MCF 10A (cell line): ENCODE data around the gene SLAMF9. TPM values are rescaled to one million over a fixed set of nuclear protein-coding genes. Genes with fewer than 3 reads are reported as not detected.

Experiments
- BruUV-seq: library from RNA; stranded (reverse); fragments of 400-500 nt; replicated peaks from 2 replicates; lab custom pipeline; 2021; lab: Mats Ljungman, UMichigan
- CTCF ChIA-PET: fragments of 300-600 bp; sonication (Branson Sonifier 250); formaldehyde crosslinking; extraction: SDS; loops from one replicate; lab custom pipeline; 2021; ENCODE audit warnings: antibody characterized with exemption, inconsistent platforms; lab: Yijun Ruan, JAX
- POLR2A ChIA-PET: fragments of 300-600, 350-650 bp; sonication (Branson Sonifier 250); formaldehyde crosslinking; extraction: SDS; loops from one replicate; lab custom pipeline; 2020; ENCODE audit warnings: antibody characterized with exemption, inconsistent platforms; lab: Yijun Ruan, JAX
- DNase-seq: peaks from one replicate; pipeline ENCODE4 v3.0.0-alpha.2; 2018; ENCODE audit not compliant: unreplicated experiment
- H3K27ac Mint-ChIP-seq: one replicate; pipeline ENCODE4 v1.8.0; 2022; ENCODE audit warnings: mild to moderate bottlenecking, low read depth, mixed read lengths; ENCODE audit not compliant: unreplicated experiment
- H3K27me3 Mint-ChIP-seq: one replicate; pipeline ENCODE4 v1.8.0; 2022; ENCODE audit warnings: mixed read lengths; ENCODE audit not compliant: insufficient read depth, unreplicated experiment
- H3K36me3 Mint-ChIP-seq: one replicate; pipeline ENCODE4 v1.8.0; 2022; ENCODE audit warnings: mild to moderate bottlenecking, moderate library complexity, mixed read lengths; ENCODE audit not compliant: insufficient read depth, unreplicated experiment
- H3K4me1 Mint-ChIP-seq: one replicate; pipeline ENCODE4 v1.8.0; 2022; ENCODE audit warnings: mixed read lengths; ENCODE audit not compliant: insufficient read depth, unreplicated experiment
- H3K4me3 Mint-ChIP-seq: one replicate; pipeline ENCODE4 v1.8.0; 2022; ENCODE audit warnings: mild to moderate bottlenecking, moderate library complexity, mixed read lengths; ENCODE audit not compliant: unreplicated experiment
- H3K9me3 Mint-ChIP-seq: one replicate; pipeline ENCODE4 v1.8.0; 2022; ENCODE audit warnings: mixed read lengths; ENCODE audit not compliant: unreplicated experiment
- CTCF ChIP-seq: fragments of 200-600 bp; IDR thresholded peaks from one replicate; pipeline ENCODE4 v1.8.0; 2022; ENCODE audit warnings: antibody characterized with exemption, mild to moderate bottlenecking; ENCODE audit not compliant: unreplicated experiment
- intact Hi-C: fragments of 100-400 bp; cut with micrococcal nuclease; formaldehyde crosslinking; loops from 2 replicates; pipeline ENCODE4 v1.14.1; 2022
- total RNA-seq: library from RNA; stranded (reverse); gene quantifications from 2 replicates; pipeline ENCODE4 v1.2.3, GENCODE V29; 2022

SLAMF9 gene
- total RNA-seq, 1 experiment from 2014 or later = not detected

DNA sequence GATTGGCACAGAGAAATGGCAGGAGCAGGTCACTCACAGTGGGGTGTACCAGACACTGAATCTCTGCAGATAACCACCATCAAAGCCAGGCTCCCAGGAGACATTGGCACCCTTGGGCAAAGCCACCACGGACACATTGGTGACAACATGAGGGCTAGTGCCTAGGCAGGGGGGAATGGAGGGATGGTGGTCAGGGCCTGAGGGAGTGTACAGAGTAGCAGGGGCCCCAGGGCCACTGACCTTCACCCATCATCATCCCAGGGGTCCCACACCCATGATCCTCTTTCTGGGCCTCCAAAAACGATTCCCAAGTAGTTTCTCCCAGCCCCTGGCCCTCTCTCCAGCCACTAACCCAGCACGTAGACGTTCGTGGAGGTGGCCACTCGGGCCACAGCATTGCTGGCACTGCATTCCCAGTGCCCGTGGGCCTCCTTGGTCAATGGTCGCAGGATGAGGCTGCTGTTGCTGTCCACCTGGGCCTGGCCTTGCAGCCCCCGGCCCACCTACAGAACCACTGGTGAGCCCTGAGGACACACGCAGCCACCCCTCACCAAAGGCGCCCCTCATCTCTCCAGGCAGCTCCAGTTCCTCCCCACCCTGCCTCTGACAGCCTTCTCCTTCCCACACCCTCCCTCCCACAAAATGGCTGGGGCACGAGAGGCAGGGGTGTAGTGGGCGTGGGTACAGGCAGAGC, 22.8 kb downstream of the SLAMF9 start:
- Mint-ChIP-seq H3K36me3 (no peaks in the 10 kb centered on the region), H3K27me3 (no peaks in the 10 kb centered on the region), H3K4me3 (no peak overlapping the region), H3K4me1 (peaks cover 13% of the 10 kb centered on the region), H3K9me3 (no peaks in the 10 kb centered on the region), H3K27ac (no peak overlapping the region)
- no TSS peak for BruUV-seq
- ChIA-PET CTCF (interaction anchor here (0.6 to 52.4 kb wide), 9 partner anchors 15 to 155 kb away, joined by 3 to 1675 read pairs (median 5); partner anchors contain the start of genes IGSF9 and PIGM), POLR2A (interaction anchor here (1.0 kb wide), 1 partner anchor 90 kb away, joined by 3 read pairs; no protein-coding TSS in a partner anchor)
- TF ChIP-seq CTCF = no peak
- no peak for DNase-seq
- intact Hi-C loops = loop anchor here (10.0 kb wide), 2 partner anchors 144 to 444 kb away; partner anchors contain the start of gene KCNJ10

GRCh38 chr1:159930634-159931033, 23.4 kb downstream of the SLAMF9 start:
- no TSS peak for BruUV-seq
- DNase-seq = no peak
- Mint-ChIP-seq H3K27ac (no peak overlapping the region), H3K9me3 (no peaks in the 10 kb centered on the region), H3K4me3 (no peak overlapping the region), H3K4me1 (peaks cover 15% of the 10 kb centered on the region), H3K27me3 (no peaks in the 10 kb centered on the region), H3K36me3 (peaks cover under 1% of the 10 kb centered on the region)
- no peak for TF ChIP-seq CTCF
- ChIA-PET POLR2A (interaction anchor here (1.0 kb wide), 2 partner anchors 89 to 150 kb away, joined by 3 read pairs; partner anchors contain the start of gene DUSP23), CTCF (interaction anchor here (0.7 to 52.4 kb wide), 9 partner anchors 9 to 148 kb away, joined by 3 to 1675 read pairs (median 5); partner anchors contain the start of gene PIGM)
- intact Hi-C loops = loop anchor here (10.0 kb wide), 2 partner anchors 144 to 444 kb away; partner anchors contain the start of gene KCNJ10

- H3K27ac Mint-ChIP-seq = no peak overlapping the region
- H3K4me3 Mint-ChIP-seq = no peak overlapping the region
- no TSS peak for BruUV-seq
- peaks cover 15% of the 10 kb centered on the region for H3K4me1 Mint-ChIP-seq
- ChIA-PET CTCF (interaction anchor here (0.6 to 52.4 kb wide), 11 partner anchors 9 to 733 kb away, joined by 3 to 1675 read pairs (median 5); partner anchors contain the start of gene PIGM), POLR2A (interaction anchor here (1.0 kb wide), 2 partner anchors 89 to 150 kb away, joined by 3 read pairs; partner anchors contain the start of gene DUSP23)
- DNase-seq = no peak
- H3K9me3 Mint-ChIP-seq = no peaks in the 10 kb centered on the region
- H3K36me3 Mint-ChIP-seq = peaks cover 4% of the 10 kb centered on the region
- no peaks in the 10 kb centered on the region for H3K27me3 Mint-ChIP-seq
- no peak for TF ChIP-seq CTCF
- intact Hi-C loops = loop anchor here (10.0 kb wide), 2 partner anchors 145 to 445 kb away; partner anchors contain the start of gene KCNJ10
Observed at GRCh38 chr1:159930216-159930615, 23.8 kb downstream of the SLAMF9 start.
